ENCODE results near the gene RRP1B. TPM values are rescaled to one million over a fixed set of nuclear protein-coding genes. Genes with fewer than 3 reads are reported as not detected.

The RRP1B gene
- total and polyA plus RNA-seq, 2 of the 13 experiments (the other 11 are each of a cell fraction or from before 2014, with no cell fraction given), result 16.3 to 46.2 TPM

- TF ChIP-seq HDAC1 (CRISPR knock-in tag; IDR thresholded peaks at IDR 0.05) (peak; percentile 14), ZBTB8A (CRISPR knock-in tag; IDR thresholded peaks at IDR 0.05; ENCODE audit: borderline replicate concordance, low read depth) (no peak), PRPF4 (IDR thresholded peaks at IDR 0.05; ENCODE audit: low read depth, low read length, poor library complexity, severe bottlenecking) (peak; percentile 36), ZNF407 (CRISPR knock-in tag; IDR thresholded peaks at IDR 0.05; ENCODE audit: not compliant biosample characterization) (peak; percentile 72), ZNF468 (CRISPR knock-in tag; IDR thresholded peaks at IDR 0.05) (no peak), FOXJ3 (CRISPR knock-in tag; IDR thresholded peaks at IDR 0.05; ENCODE audit: borderline replicate concordance) (0 out of 2 replicates have a peak, but pooled peaks have one; percentile 5), ZNF687 (CRISPR knock-in tag; IDR thresholded peaks at IDR 0.05) (peak; percentile 71; the same call in 1 of the 2 replicates), ZNF547 (CRISPR knock-in tag; IDR thresholded peaks at IDR 0.05) (0 out of 2 replicates have a peak, but pooled peaks have one; percentile 38), IRX3 (CRISPR knock-in tag; IDR thresholded peaks at IDR 0.05; ENCODE audit: borderline replicate concordance, low read depth) (no peak), RFXAP (CRISPR knock-in tag; IDR thresholded peaks at IDR 0.05; ENCODE audit: borderline replicate concordance) (0 out of 2 replicates have a peak, but pooled peaks have one; percentile 11), FOXC1 (CRISPR knock-in tag; IDR thresholded peaks at IDR 0.05; ENCODE audit: borderline replicate concordance) (no peak), FOXP4 (CRISPR knock-in tag; IDR thresholded peaks at IDR 0.05) (0 out of 2 replicates have a peak, but pooled peaks have one; percentile 16), NFKB2 (CRISPR knock-in tag; IDR thresholded peaks at IDR 0.05; ENCODE audit: borderline replicate concordance) (peak; percentile 80; the same call in 1 of the 2 replicates)
Measured at GRCh38 chr21:43731891-43732711, 72.7 kb downstream of the RRP1B start (continued).
